ENCODE data around the gene SUN3. TPM values are rescaled to one million over a fixed set of nuclear protein-coding genes. Genes with fewer than 3 reads are reported as not detected.
A peak's percentile ranks its signal among the peaks of the same experiment; 100 is the strongest.

SUN3 gene
- total and polyA plus RNA-seq, 3 donors from 2014 or later: 12.8 to 64.5 (median 29.1) TPM

DNA sequence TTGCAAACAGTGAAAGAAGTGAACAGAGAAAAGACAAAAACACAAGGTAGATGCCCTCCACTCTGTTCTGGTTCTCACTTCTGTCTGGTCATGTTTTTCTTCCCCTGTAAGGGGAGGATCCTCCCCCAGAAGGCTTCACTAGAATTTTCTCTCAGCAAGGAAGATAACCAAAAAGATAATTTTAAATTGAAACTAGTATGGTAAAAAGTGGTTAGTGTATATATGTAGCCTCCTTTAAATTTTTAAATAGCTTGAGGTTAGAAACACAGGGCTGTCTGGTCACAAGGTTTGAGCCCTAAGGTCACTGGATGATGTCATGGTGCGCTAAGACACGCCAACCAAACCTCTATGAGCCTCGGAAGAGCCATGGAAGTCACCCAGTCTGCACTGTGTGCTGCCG is 75.1 kb downstream of the SUN3 start:
- 78 to 80% methylated on average over 4 of the region's 4 CpGs for WGBS, 2 donors
- TF ChIP-seq CTCF (IDR thresholded peaks at IDR 0.05): no peak
- no peak for TF ChIP-seq POLR2A (IDR thresholded peaks at IDR 0.05)
- Histone ChIP-seq H3K9me3 (no peaks in the 10 kb centered on the region), H3K36me3 (ENCODE audit: low read depth, missing control alignments) (no peaks in the 10 kb centered on the region), H3K27ac (no peak overlapping the region), H3K4me1 (peaks cover 12% of the 10 kb centered on the region), H3K4me3 (no peak overlapping the region), H3K27me3 (no peaks in the 10 kb centered on the region)
- intact Hi-C loops (cut with DNase I; ENCODE audit: low total_unique reads): no loop called here
- DNase-seq: no peak

DNA sequence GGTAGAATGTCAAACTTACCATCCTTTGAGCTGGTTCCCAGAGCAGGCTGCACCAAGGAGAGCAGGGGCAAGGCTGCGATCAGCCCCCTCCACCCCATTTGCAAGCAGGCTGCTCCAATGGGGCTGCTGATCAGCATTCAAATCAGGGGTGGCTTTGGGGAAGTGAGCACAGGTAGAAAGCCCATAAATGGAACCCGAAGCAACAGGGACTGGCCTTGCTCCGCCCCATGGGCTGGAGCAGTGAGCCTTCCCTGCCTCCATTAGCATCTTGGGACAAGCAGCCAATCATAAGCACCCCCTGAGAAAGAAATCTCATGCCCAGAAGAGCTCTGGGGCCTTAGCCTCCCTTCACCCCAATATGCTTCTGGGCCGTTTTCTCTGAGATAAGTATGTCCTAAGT is 76.7 kb downstream of the SUN3 start:
- TF ChIP-seq POLR2A (IDR thresholded peaks at IDR 0.05) (no peak), CTCF (IDR thresholded peaks at IDR 0.05) (no peak)
- 76 to 89% methylated on average over 4 of the region's 4 CpGs for WGBS, 2 donors
- Histone ChIP-seq H3K27ac (no peak overlapping the region), H3K4me1 (peaks cover 12% of the 10 kb centered on the region), H3K9me3 (no peaks in the 10 kb centered on the region), H3K27me3 (no peaks in the 10 kb centered on the region), H3K4me3 (no peak overlapping the region), H3K36me3 (ENCODE audit: low read depth, missing control alignments) (no peaks in the 10 kb centered on the region)
- DNase-seq: no peak
- intact Hi-C loops (cut with DNase I; ENCODE audit: low total_unique reads): no loop called here

GRCh38 chr7:47951374-47951773 is 77.5 kb downstream of the SUN3 start:
- Histone ChIP-seq H3K27ac (peak overlapping the region in 1 of 2 donors; percentile 20), H3K27me3 (no peaks in the 10 kb centered on the region), H3K9me3 (no peaks in the 10 kb centered on the region), H3K4me1 (peaks cover 17% of the 10 kb centered on the region), H3K4me3 (no peak overlapping the region), H3K36me3 (ENCODE audit: low read depth, missing control alignments) (no peaks in the 10 kb centered on the region)
- TF ChIP-seq POLR2A (IDR thresholded peaks at IDR 0.05) (no peak), CTCF (IDR thresholded peaks at IDR 0.05) (no peak)
- DNase-seq: no peak
- intact Hi-C loops (cut with DNase I; ENCODE audit: low total_unique reads): no loop called here

GRCh38 chr7:47950714-47951113 is 78.2 kb downstream of the SUN3 start:
- intact Hi-C loops (cut with DNase I; ENCODE audit: low total_unique reads): no loop called here
- Histone ChIP-seq H3K9me3 (no peaks in the 10 kb centered on the region), H3K4me1 (peaks cover 19% of the 10 kb centered on the region), H3K27ac (peak overlapping the region in 1 of 2 donors; percentile 20), H3K4me3 (no peak overlapping the region), H3K27me3 (no peaks in the 10 kb centered on the region), H3K36me3 (ENCODE audit: low read depth, missing control alignments) (no peaks in the 10 kb centered on the region)
- no peak for TF ChIP-seq CTCF (IDR thresholded peaks at IDR 0.05)
- TF ChIP-seq POLR2A (IDR thresholded peaks at IDR 0.05): no peak
- DNase-seq: peak; percentile 86
- 47 to 49% methylated on average over 11 of the region's 11 CpGs for WGBS, 2 donors

GRCh38 chr7:47949703-47950102 is 79.2 kb downstream of the SUN3 start:
- intact Hi-C loops (cut with DNase I; ENCODE audit: low total_unique reads): loop anchor here (10.0 kb wide), 1 partner anchor 155 kb away; no protein-coding TSS in a partner anchor
- peak overlapping the region in 1 of 2 donors; percentile 16 for H3K27ac ChIP-seq

More at GRCh38 chr7:47949703-47950102, 79.2 kb downstream of the SUN3 start:
- no peak for TF ChIP-seq POLR2A (IDR thresholded peaks at IDR 0.05)
- no peak for DNase-seq
- peaks cover 20% of the 10 kb centered on the region for H3K4me1 ChIP-seq
- no peaks in the 10 kb centered on the region for H3K27me3 ChIP-seq
- WGBS, 2 donors: 77 to 81% methylated on average over 4 of the region's 4 CpGs
- no peaks in the 10 kb centered on the region for H3K9me3 ChIP-seq
- no peaks in the 10 kb centered on the region for H3K36me3 ChIP-seq (ENCODE audit: low read depth, missing control alignments)
- H3K4me3 ChIP-seq: no peak overlapping the region
